ENCODE results near the gene TOR4A.

The TOR4A gene

GRCh38 chr9:137277329-137278041, at the start of gene TOR4A:
Gene TOR4A, plus strand, starts transcription at chr9:137277726. Its CDS starts 964 bp downstream, at chr9:137278690.
- TF ChIP-seq GATA2 (IDR thresholded peaks at IDR 0.05; ENCODE audit: low read depth, low read length), result no peak

DNA sequence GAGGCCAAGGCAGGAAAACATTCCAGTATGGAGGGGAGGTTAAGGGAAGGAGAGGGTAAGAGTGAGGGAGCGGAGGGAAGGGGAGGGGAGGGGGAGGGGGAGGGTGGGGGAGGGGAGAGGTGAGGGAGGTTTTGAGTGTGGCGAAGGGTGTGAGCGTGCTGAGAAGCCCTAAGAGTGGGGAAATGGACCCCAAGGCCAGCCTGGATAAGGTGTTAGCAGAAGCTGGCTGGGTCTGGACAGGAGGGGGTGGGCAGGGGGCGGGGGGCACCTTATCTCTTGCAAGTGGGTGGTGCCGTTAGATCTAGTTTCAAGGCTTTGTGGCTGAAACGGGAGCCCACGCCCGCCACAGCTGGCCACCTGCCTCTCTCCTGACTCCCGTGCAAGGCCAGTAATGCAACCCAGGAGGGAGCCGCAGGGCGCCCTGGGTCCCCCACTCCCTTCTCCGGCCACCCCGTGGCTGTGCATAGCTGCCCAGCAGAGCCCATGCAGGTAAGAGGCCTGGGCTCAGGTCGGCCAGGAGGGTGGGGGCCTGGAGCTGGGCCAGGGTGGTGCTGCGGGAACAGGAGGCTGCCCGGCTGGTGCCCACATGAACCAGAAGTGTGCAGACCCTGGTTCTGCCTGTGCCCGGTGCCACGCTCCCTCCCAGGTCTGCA, 49.5 kb upstream of the TOR4A start:
- no peak for TF ChIP-seq GATA3 (IDR thresholded peaks at IDR 0.05; ENCODE audit: low read depth, low read length)
- TF ChIP-seq GATA2 (IDR thresholded peaks at IDR 0.05; ENCODE audit: low read depth, low read length), result no peak

- TF ChIP-seq GATA2 (IDR thresholded peaks at IDR 0.05; ENCODE audit: low read depth, low read length) (no peak), GATA3 (IDR thresholded peaks at IDR 0.05; ENCODE audit: low read depth, low read length) (no peak)
Measured at GRCh38 chr9:137228506-137228967, 49.0 kb upstream of the TOR4A start.

- TF ChIP-seq GATA3 (IDR thresholded peaks at IDR 0.05; ENCODE audit: low read depth, low read length) (no peak), GATA2 (IDR thresholded peaks at IDR 0.05; ENCODE audit: low read depth, low read length) (no peak)
Measured at GRCh38 chr9:137228968-137229896, 48.3 kb upstream of the TOR4A start.

GRCh38 chr9:137229903-137230704, 47.4 kb upstream of the TOR4A start:
- TF ChIP-seq GATA3 (IDR thresholded peaks at IDR 0.05; ENCODE audit: low read depth, low read length) (no peak), GATA2 (IDR thresholded peaks at IDR 0.05; ENCODE audit: low read depth, low read length) (no peak)

DNA sequence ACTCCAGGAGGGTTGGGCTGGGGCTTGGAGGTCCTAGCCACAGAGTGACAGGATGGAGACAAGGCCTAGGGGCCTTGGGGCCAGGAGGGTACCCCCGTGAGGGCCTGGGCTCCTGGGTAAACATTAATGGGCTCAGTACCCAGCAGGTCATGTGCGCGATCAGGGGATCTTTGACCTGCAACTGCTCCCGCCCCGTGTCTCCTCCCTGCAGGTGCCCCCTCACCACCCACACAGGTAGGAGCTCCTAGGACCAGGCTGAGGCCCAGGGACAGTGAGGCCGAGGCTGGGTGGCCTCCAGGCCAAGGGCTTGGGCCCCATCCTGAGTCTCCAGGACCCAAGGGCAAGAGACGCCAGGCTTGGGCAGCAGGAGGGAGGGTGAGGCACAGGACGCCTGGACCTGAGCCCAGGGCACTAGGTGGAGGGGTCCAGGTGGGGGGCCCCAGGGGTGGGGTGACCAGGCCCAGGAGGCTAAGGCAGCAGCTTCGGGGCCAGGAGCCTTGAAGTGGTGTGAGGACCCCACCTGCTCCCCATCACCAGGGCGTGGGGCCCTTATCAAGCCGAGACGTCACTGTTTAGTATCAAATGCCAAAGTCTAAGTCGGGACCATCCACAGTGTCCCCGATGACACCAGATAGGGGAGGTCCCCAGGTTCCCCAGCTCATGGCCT, 46.7 kb upstream of the TOR4A start, which contains the start of gene SLC34A3:
TSS of gene SLC34A3 (plus strand) at position 197 of the 667 bp plus-strand sequence. CDS start 802 bp downstream, outside the sequence.
- TF ChIP-seq GATA2 (IDR thresholded peaks at IDR 0.05; ENCODE audit: low read depth, low read length) (no peak), GATA3 (IDR thresholded peaks at IDR 0.05; ENCODE audit: low read depth, low read length) (no peak)

GRCh38 chr9:137231372-137232039, 46.0 kb upstream of the TOR4A start:
- TF ChIP-seq GATA2 (IDR thresholded peaks at IDR 0.05; ENCODE audit: low read depth, low read length) (no peak), GATA3 (IDR thresholded peaks at IDR 0.05; ENCODE audit: low read depth, low read length) (no peak)

GRCh38 chr9:137232101-137232500, 45.4 kb upstream of the TOR4A start:
- TF ChIP-seq GATA3 (IDR thresholded peaks at IDR 0.05; ENCODE audit: low read depth, low read length) (no peak), GATA2 (IDR thresholded peaks at IDR 0.05; ENCODE audit: low read depth, low read length) (no peak)

- TF ChIP-seq GATA3 (IDR thresholded peaks at IDR 0.05; ENCODE audit: low read depth, low read length) (no peak), GATA2 (IDR thresholded peaks at IDR 0.05; ENCODE audit: low read depth, low read length) (no peak)
Measured at GRCh38 chr9:137232510-137232909, 45.0 kb upstream of the TOR4A start.

DNA sequence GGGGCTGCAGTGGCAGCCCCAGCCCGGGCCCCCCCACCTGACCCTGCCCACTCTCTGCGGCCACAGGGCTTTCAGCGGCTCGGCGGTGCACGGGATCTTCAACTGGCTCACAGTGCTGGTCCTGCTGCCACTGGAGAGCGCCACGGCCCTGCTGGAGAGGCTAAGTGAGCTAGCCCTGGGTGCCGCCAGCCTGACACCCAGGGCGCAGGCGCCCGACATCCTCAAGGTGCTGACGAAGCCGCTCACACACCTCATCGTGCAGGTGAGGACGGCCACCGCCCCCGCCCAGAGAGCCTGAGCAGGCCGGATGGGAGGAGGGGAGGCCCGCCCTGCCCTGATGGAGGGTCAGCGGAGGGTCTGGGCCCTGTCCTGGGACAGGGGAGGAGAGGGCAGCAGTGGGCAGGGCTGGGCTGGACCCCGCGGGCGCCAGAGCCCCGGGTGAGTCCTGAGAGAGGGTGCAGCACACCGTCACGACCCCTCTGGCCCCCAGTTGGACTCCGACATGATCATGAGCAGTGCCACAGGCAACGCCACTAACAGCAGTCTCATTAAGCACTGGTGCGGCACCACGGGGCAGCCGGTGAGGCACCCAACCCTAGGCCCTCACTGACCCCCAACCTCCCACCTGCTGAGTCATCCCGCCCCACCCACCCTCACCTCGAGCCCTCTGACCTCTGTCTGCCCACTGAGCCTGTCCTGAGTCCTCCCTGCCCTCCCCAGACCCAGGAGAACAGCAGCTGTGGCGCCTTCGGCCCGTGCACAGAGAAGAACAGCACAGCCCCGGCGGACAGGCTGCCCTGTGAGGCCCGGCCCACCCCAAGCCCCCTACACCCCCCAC, 44.2 kb upstream of the TOR4A start:
- TF ChIP-seq GATA3 (IDR thresholded peaks at IDR 0.05; ENCODE audit: low read depth, low read length) (no peak), GATA2 (IDR thresholded peaks at IDR 0.05; ENCODE audit: low read depth, low read length) (no peak)

GRCh38 chr9:137234055-137234697, 43.4 kb upstream of the TOR4A start:
- TF ChIP-seq GATA2 (IDR thresholded peaks at IDR 0.05; ENCODE audit: low read depth, low read length) (no peak), GATA3 (IDR thresholded peaks at IDR 0.05; ENCODE audit: low read depth, low read length) (no peak)

All from SH-SY5Y (cell line).